Gastroesophageal sphincter (tissue), 4 donors: ENCODE measurements around the gene HIVEP3. TPM values are rescaled to one million over a fixed set of nuclear protein-coding genes. Genes with fewer than 3 reads are reported as not detected.

Experiments used
- ATAC-seq: fragments of 150-250 bp; one replicate; pipeline ENCODE4 v1.9.1; 2016; ENCODE audit warnings: mild to moderate bottlenecking, moderate library complexity
- H3K27ac ChIP-seq, 4 donors: fragments of 200-600 bp; sonication (generic) in 3 of 4; 1 replicate in 3 of 4; 2 replicates in 1 of 4; pipeline ENCODE4 v1.5.1; 2016 to 2019
- H3K27me3 ChIP-seq: fragments of 200-600 bp; sonication (generic); one replicate; pipeline ENCODE4 v1.5.1; 2019
- H3K36me3 ChIP-seq, 2 donors: fragments of 200-600 bp; sonication (generic); one replicate each; pipeline ENCODE4 v1.5.1; 2019; ENCODE audit warnings: control low read depth in 1 of 2
- H3K4me1 ChIP-seq, 3 donors: fragments of 200-600 bp; sonication (generic); 1 replicate in 2 of 3; 2 replicates in 1 of 3; pipeline ENCODE4 v1.5.1; 2016 to 2019; ENCODE audit warnings: control low read depth in 2 of 3
- H3K4me3 ChIP-seq, 2 donors: fragments of 200-600 bp; sonication (generic); one replicate each; pipeline ENCODE4 v1.5.1; 2019; ENCODE audit warnings: mild to moderate bottlenecking in 1 of 2, moderate library complexity in 1 of 2
- H3K9me3 ChIP-seq, 3 donors: fragments of 200-600 bp; sonication (generic); one replicate each; pipeline ENCODE4 v1.5.1; 2017 to 2019; ENCODE audit warnings: control low read depth in 2 of 3
- EP300 ChIP-seq: sonication (generic); formaldehyde crosslinking; IDR thresholded peaks from one replicate; pipeline ENCODE4 v1.6.1; 2017; ENCODE audit warnings: antibody characterized with exemption, mild to moderate bottlenecking
- POLR2A ChIP-seq, 2 donors: fragments of 450-650 bp; IDR thresholded peaks; one replicate each; pipeline ENCODE4 v1.6.1; 2017; ENCODE audit warnings: antibody characterized with exemption in 2 of 2, mild to moderate bottlenecking in 2 of 2, moderate library complexity in 1 of 2
- POLR2AphosphoS5 ChIP-seq: sonication (generic); formaldehyde crosslinking; IDR thresholded peaks from one replicate; pipeline ENCODE4 v1.6.1; 2017; ENCODE audit warnings: antibody characterized with exemption
- WGBS, 2 donors: methylation state at CpG; one replicate each; pipeline ENCODE4 v1.1.5; 2018; ENCODE audit warnings: low coverage in 1 of 2; 5-methylcytosine and 5-hydroxymethylcytosine counted together
- total RNA-seq, 4 donors: library from RNA; depleted of rRNA; stranded (reverse); fragments of >200 nt; gene quantifications; one replicate each; pipeline ENCODE4 v1.1.0, GENCODE V29; 2016
- TF ChIP-seq, protein P1 (sequence below), 4 experiments: fragments of 200-600 bp in 2 of 4; fragments of 450-650 bp in 2 of 4; sonication (generic) in 1 of 4; IDR thresholded peaks; one replicate each; pipeline ENCODE4 v1.5.1; 2017 to 2019; ENCODE audit warnings: antibody characterized with exemption in 4 of 4, mild to moderate bottlenecking in 2 of 4, moderate library complexity in 2 of 4

Gene HIVEP3
- total RNA-seq, 4 donors from 2014 or later = 1.9 to 3.8 (median 2.8) TPM

DNA sequence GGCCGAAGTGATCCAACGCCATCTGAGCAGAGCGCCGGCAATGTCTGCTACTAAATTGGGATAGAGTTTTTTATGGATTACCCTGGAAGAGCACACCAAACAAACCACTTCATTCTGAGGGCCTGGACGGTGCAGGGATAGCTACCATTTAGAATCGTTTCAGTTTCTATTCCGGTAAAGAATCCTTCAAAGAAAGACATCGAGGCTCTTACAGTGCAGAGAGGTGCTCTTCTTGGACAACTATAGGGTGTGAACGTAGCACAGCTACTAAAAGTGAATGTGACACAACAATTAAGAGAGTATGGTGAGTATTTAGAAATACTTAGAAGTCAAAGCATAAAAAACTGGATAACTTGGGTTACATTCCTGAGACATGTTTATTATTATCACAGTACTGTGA is 16.1 kb downstream of the HIVEP3 start:
- Histone ChIP-seq H3K27ac (no peak overlapping the region), H3K36me3 (no peaks in the 10 kb centered on the region), H3K9me3 (no peaks in the 10 kb centered on the region), H3K27me3 (no peaks in the 10 kb centered on the region), H3K4me3 (no peak overlapping the region), H3K4me1 (no peaks in the 10 kb centered on the region)
- no peak for ATAC-seq
- WGBS, 2 donors = 65 to 85% methylated on average over 7 to 8 of the region's 9 CpGs
- TF ChIP-seq EP300 = no peak
- TF ChIP-seq, protein P1, sequence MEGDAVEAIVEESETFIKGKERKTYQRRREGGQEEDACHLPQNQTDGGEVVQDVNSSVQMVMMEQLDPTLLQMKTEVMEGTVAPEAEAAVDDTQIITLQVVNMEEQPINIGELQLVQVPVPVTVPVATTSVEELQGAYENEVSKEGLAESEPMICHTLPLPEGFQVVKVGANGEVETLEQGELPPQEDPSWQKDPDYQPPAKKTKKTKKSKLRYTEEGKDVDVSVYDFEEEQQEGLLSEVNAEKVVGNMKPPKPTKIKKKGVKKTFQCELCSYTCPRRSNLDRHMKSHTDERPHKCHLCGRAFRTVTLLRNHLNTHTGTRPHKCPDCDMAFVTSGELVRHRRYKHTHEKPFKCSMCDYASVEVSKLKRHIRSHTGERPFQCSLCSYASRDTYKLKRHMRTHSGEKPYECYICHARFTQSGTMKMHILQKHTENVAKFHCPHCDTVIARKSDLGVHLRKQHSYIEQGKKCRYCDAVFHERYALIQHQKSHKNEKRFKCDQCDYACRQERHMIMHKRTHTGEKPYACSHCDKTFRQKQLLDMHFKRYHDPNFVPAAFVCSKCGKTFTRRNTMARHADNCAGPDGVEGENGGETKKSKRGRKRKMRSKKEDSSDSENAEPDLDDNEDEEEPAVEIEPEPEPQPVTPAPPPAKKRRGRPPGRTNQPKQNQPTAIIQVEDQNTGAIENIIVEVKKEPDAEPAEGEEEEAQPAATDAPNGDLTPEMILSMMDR (IDR thresholded peaks at IDR 0.05) = no peak
- no peak for TF ChIP-seq POLR2A (IDR thresholded peaks at IDR 0.05)
- TF ChIP-seq POLR2AphosphoS5 = no peak

- Histone ChIP-seq H3K4me1 (no peaks in the 10 kb centered on the region), H3K27ac (no peak overlapping the region), H3K36me3 (no peaks in the 10 kb centered on the region), H3K4me3 (no peak overlapping the region), H3K27me3 (no peaks in the 10 kb centered on the region), H3K9me3 (no peaks in the 10 kb centered on the region)
- WGBS, 2 donors = 13 to 20% methylated on average over 2 of the region's 3 CpGs
- no peak for ATAC-seq
- TF ChIP-seq, protein P1 (IDR thresholded peaks at IDR 0.05) = no peak
- no peak for TF ChIP-seq EP300
- TF ChIP-seq POLR2AphosphoS5 = no peak
- TF ChIP-seq POLR2A (IDR thresholded peaks at IDR 0.05) = no peak
These were observed 16.6 kb downstream of the HIVEP3 start for GRCh38 chr1:41902159-41902577.

- Histone ChIP-seq H3K9me3 (no peaks in the 10 kb centered on the region), H3K36me3 (no peaks in the 10 kb centered on the region), H3K4me1 (no peaks in the 10 kb centered on the region), H3K27ac (no peak overlapping the region), H3K27me3 (no peaks in the 10 kb centered on the region), H3K4me3 (no peak overlapping the region)
- WGBS, 2 donors = 92 to 100% methylated on average over 2 of the region's 3 CpGs
- no peak for ATAC-seq
- TF ChIP-seq POLR2AphosphoS5 (no peak), EP300 (no peak), POLR2A (IDR thresholded peaks at IDR 0.05) (no peak)
- TF ChIP-seq, protein P1 (IDR thresholded peaks at IDR 0.05) = no peak
These were observed 17.2 kb downstream of the HIVEP3 start for GRCh38 chr1:41901551-41901950.

- no peak overlapping the region for H3K4me3 ChIP-seq
- H3K9me3 ChIP-seq = no peaks in the 10 kb centered on the region
- H3K4me1 ChIP-seq = no peaks in the 10 kb centered on the region
- no peaks in the 10 kb centered on the region for H3K36me3 ChIP-seq
- ATAC-seq = no peak
- 85 to 88% methylated on average over 8 to 9 of the region's 9 CpGs for WGBS, 2 donors
- H3K27me3 ChIP-seq = no peaks in the 10 kb centered on the region
- no peak for TF ChIP-seq EP300
- TF ChIP-seq POLR2A (IDR thresholded peaks at IDR 0.05) = no peak
- no peak for TF ChIP-seq POLR2AphosphoS5
- TF ChIP-seq, protein P1 (IDR thresholded peaks at IDR 0.05) = no peak
- H3K27ac ChIP-seq = no peak overlapping the region
These were observed 17.9 kb downstream of the HIVEP3 start for GRCh38 chr1:41900603-41901444.

- Histone ChIP-seq H3K4me3 (no peak overlapping the region), H3K27ac (no peak overlapping the region), H3K9me3 (no peaks in the 10 kb centered on the region), H3K27me3 (no peaks in the 10 kb centered on the region), H3K4me1 (peaks cover 0 to 19% (median 8%) of the 10 kb centered on the region in 3 donors), H3K36me3 (no peaks in the 10 kb centered on the region)
- WGBS, 2 donors = 51 to 100% methylated on average over 1 to 6 of the region's 6 CpGs
- no peak for TF ChIP-seq POLR2AphosphoS5
- TF ChIP-seq POLR2A (IDR thresholded peaks at IDR 0.05) = no peak
- TF ChIP-seq, protein P1 (IDR thresholded peaks at IDR 0.05) = no peak
- TF ChIP-seq EP300 = no peak
- ATAC-seq = no peak
These were observed 20.5 kb downstream of the HIVEP3 start for GRCh38 chr1:41898191-41898713.
